Activated naive CD4-positive, alpha-beta T cell treated with anti-CD3 and anti-CD28 coated beads, Interleukin-2, amount 10 ng/mL, durations not matched to agents 7 days and 5 days (primary cell): ENCODE data around the gene EMC10.
A peak's percentile ranks its signal among the peaks of the same experiment; 100 is the strongest.
"Not testable (repeated sequence)": the region's sequence is repeated elsewhere in the genome, so short reads cannot be mapped to it uniquely, and the experiment has no call there.

Experiments
- CTCF ChIA-PET: fragments of 350-600 bp; sonication (Branson Sonifier 250); formaldehyde crosslinking; loops from one replicate; lab custom pipeline; 2021; ENCODE audit warnings: antibody characterized with exemption; lab: Charles Lee
- DNase-seq: peaks from one replicate; pipeline ENCODE4 v3.0.0-alpha.2; 2020
- H3K27ac Mint-ChIP-seq: one replicate; pipeline ENCODE4 v1.8.0; 2021; ENCODE audit warnings: mild to moderate bottlenecking, moderate library complexity, mixed read lengths
- H3K27me3 Mint-ChIP-seq: one replicate; pipeline ENCODE4 v1.8.0; 2021; ENCODE audit warnings: mild to moderate bottlenecking, mixed read lengths
- H3K36me3 Mint-ChIP-seq: one replicate; pipeline ENCODE4 v1.8.0; 2021; ENCODE audit warnings: mixed read lengths
- H3K4me1 Mint-ChIP-seq: one replicate; pipeline ENCODE4 v1.8.0; 2021; ENCODE audit warnings: mixed read lengths
- H3K4me3 Mint-ChIP-seq: one replicate; pipeline ENCODE4 v1.8.0; 2021; ENCODE audit warnings: mild to moderate bottlenecking, moderate library complexity, mixed read lengths
- H3K9me3 Mint-ChIP-seq: one replicate; pipeline ENCODE4 v1.8.0; 2021; ENCODE audit warnings: mixed read lengths

Gene EMC10

DNA sequence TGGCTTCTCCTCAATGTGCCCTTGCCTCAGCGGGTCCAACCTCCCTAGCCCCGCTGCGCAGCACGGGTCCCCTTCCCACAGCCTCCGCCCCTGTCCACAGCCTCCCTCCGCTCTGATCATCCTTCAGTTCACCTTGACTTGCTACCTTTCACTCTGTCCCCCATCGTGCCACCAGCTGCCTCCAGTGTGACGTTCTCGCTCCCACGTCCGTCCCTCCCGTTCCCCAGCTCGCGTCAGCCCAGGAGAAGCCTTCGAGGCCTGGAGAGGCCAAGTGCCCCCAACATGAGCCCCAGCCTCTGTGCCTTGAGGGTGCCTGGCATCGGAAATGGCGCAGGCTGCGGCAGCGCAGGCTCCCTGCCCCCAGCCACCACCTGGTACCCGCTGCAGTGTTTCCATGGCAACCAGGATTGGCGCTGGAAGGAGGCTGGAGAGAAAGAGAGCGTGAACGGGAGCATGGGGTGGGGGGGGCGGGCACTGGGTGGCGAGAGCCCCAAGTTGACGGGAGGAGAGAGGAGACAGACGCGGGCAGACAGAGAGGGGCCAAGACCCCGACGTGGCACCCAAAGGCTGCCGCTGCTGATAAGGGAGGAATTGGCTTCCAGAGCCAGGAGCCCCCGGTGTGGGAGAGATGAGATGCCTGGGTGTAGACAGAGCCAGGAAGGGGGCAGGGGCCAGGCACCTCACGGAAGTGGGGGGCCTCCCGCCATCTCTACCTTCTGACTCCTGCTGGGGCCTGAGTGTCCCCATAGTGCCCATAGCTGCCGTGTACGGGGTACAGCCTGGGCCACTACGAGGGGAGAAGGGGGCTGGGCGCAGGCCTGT, 38.2 kb downstream of the EMC10 start:
- Mint-ChIP-seq H3K4me3 (peak overlapping the region; percentile 30), H3K9me3 (no peaks in the 10 kb centered on the region), H3K27ac (no peak overlapping the region)

DNA sequence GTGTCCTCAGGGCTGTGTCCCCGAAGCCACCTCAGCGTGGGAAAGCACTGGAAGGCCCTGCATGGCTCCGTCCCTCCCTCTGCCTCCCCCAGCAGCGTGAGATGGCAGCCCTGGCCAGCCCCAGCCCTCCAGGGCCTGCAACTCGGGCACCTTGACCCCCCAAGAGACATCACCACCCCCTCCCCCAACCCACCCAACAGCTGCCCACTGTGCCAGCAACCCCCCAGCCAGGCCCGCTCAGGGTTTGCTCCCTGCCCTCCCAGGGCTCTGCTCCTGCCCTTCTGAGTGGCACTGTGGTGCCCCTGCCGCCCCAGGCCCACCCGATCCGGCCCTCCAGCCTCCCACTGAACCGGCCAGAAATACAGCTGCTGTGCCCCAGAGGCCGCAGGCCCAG, 38.9 kb downstream of the EMC10 start:
- CTCF ChIA-PET, result no interaction called here
- Mint-ChIP-seq H3K27me3 (peaks cover 55% of the 10 kb centered on the region), H3K36me3 (peaks cover 2% of the 10 kb centered on the region), H3K9me3 (no peaks in the 10 kb centered on the region), H3K27ac (no peak overlapping the region), H3K4me3 (no peak overlapping the region), H3K4me1 (peaks cover 17% of the 10 kb centered on the region)
- no peak for DNase-seq

More for the DNA sequence above, 38.2 kb downstream of the EMC10 start:
- CTCF ChIA-PET, result no interaction called here
- peaks cover 55% of the 10 kb centered on the region for H3K27me3 Mint-ChIP-seq
- peaks cover 2% of the 10 kb centered on the region for H3K36me3 Mint-ChIP-seq
- H3K4me1 Mint-ChIP-seq, result peaks cover 17% of the 10 kb centered on the region
- DNase-seq, result no peak

DNA sequence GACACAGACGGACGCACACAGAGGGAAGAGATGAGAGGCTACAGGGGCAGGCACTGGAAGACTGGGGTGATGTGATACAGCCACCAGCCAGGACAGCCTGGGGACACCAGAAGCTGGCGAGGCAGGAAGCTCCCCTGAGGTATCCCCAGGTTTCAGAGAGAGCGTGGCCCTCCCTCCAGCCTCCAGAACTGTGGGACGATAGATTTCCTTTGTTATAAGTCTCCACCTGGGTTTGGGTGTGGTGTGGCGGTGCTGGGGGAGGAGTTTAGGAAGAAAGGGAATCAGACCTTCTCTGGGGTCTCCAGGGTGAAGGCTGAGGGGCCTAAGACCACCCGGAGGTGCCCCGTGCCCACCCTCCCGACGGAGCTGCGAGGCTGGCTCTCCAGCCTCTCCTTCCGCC, 40.1 kb downstream of the EMC10 start:
- Mint-ChIP-seq H3K9me3 (no peaks in the 10 kb centered on the region), H3K27ac (no peak overlapping the region), H3K4me3 (no peak overlapping the region), H3K36me3 (no peaks in the 10 kb centered on the region), H3K4me1 (peaks cover 8% of the 10 kb centered on the region), H3K27me3 (peaks cover 52% of the 10 kb centered on the region)
- no peak for DNase-seq
- CTCF ChIA-PET, result no interaction called here

DNA sequence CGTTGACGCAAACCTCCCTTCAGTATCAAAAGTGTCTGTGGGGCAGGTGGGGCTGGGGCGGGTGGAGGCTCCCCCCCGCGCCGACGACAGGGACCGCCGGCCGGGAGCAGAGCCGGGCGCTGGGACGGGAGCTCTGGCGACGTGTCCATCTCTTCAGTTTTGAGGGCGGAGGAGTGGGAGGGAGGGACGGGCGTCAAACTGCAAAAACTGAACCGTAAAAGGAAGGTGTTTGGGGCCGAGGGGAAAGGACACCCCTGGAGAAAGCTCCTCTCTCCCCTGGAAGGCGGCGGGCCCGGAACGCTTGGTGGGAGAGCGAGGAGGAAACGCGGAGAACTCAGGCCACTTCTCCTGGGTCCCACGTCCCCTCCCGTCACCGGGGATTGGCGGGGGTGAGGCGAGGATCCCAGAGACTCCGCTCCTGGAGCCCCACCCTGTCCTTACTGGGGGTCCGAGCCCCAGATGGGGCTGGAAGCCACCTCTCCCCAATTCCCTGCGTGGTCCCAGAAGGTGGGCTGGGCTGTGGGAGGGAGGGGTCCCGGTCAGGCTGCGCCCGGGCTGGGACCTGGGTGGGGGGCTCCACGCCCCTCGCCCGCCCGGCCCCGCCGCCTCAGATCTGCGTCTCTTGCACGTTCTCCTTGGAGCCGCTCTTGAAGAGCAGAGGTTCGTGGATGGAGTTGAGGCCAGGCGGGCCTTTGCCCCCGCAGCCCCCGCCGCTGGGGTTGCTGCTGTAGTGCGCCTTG, 40.8 kb downstream of the EMC10 start:
- peaks cover 4% of the 10 kb centered on the region for H3K4me1 Mint-ChIP-seq
- no peaks in the 10 kb centered on the region for H3K36me3 Mint-ChIP-seq
- peaks cover 50% of the 10 kb centered on the region for H3K27me3 Mint-ChIP-seq
- H3K9me3 Mint-ChIP-seq, result no peaks in the 10 kb centered on the region
- no peak overlapping the region for H3K4me3 Mint-ChIP-seq
- DNase-seq, result no peak
- H3K27ac Mint-ChIP-seq, result no peak overlapping the region
- CTCF ChIA-PET, result no interaction called here

DNA sequence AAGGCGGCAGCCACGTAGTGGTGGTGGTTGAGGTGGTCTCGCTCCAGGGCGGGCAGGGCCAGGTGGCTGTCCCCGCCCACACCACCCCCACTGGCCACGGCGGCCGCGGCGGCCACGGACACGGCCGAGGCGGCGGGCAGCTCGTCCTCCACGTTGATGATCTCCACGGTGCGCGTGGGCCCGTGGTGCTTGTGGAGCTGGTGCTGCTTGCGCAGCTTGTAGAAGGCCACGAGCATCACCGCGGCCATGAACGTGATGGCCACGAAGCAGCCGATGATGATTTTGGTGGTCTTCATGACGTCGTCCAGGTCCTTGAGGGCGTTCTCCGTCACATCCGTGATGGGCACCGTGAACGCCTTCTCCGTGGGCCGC, 41.4 kb downstream of the EMC10 start:
- H3K4me1 Mint-ChIP-seq, result peaks cover 4% of the 10 kb centered on the region
- no peak for DNase-seq
- CTCF ChIA-PET, result no interaction called here
- H3K9me3 Mint-ChIP-seq, result no peaks in the 10 kb centered on the region
- H3K27me3 Mint-ChIP-seq, result peaks cover 47% of the 10 kb centered on the region
- H3K27ac Mint-ChIP-seq, result no peak overlapping the region
- no peak overlapping the region for H3K4me3 Mint-ChIP-seq
- H3K36me3 Mint-ChIP-seq, result no peaks in the 10 kb centered on the region

DNA sequence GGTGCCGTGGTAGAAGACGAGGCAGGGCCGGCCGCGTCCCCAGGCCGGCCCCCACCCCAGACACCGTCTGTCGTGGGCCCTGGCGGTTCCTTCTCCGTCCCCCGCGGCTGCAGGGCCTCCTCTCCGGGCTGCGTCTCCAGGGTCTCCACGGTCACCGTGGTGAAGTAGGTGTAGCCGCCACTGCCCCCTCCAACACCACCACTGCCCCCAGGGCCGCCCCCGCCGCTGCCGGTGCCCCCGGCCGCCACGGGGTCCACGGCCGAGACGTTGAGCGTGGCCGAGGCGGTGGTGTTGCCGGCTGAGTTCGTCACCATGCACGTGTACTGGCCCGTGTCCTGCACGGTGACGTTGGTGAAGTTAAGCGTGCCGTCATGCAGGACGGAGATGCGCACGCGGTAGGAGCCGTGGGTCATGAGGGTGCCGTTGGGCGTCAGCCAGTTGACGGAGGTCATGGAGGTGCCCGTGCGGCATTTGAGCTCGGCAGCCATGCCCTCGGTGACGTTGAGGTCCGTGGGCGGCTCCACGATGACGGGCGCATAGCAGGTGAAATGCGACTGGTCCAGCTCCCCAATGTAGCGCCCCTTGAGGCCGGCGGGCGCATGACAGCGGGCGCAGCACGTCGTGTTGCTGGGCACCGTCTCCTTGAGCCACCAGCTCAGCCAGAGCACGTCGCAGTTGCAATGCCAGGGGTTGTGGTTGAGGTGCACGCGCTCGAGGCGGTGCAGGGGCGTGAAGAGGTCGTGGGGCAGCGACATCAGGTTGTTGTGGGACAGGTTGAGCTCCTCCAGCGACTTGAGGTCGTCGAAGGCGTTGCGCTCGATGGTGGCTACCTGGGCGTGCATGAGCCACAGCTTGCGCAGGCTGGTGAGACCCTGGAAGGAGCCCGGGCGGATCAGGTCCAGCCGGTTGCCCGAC, 42.0 kb downstream of the EMC10 start:
- Mint-ChIP-seq H3K27ac (no peak overlapping the region), H3K4me1 (peaks cover 4% of the 10 kb centered on the region)
- CTCF ChIA-PET, result interaction anchor here (1.0 to 1.3 kb wide), 2 partner anchors 35 to 38 kb away, joined by 3 to 4 read pairs; no protein-coding TSS in a partner anchor

DNA sequence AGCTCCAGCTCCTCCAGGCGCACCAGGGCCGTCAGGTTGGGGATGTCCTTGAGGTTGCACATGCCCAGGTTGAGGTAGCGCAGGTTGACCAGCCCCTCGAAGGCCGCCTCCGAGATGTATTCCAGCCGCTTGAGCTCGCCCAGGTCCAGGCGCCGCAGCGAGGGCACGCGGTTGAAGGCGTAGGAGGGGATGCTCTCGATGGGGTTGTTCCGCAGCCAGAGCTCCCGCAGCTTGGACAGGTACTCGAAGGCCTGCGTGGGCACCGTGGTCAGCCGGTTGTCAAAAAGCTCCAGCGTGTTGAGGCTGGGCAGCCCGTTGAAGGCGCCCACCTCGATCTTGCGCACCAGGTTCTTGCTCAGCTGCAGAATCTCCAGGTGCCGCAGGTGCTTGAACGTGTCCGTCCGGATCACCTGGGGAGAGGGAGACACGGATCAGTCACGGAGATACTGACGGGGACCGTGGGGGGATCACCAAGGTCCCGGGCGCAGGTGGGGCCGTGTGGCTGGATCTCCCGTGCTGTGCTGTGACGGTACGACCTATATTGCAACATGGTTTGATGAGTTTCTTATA, 42.8 kb downstream of the EMC10 start:
- peaks cover 33% of the 10 kb centered on the region for H3K27me3 Mint-ChIP-seq
- no peaks in the 10 kb centered on the region for H3K36me3 Mint-ChIP-seq
- H3K27ac Mint-ChIP-seq, result no peak overlapping the region
- CTCF ChIA-PET, result interaction anchor here (1.0 to 1.3 kb wide), 2 partner anchors 36 to 37 kb away, joined by 3 to 4 read pairs; no protein-coding TSS in a partner anchor
- no peak overlapping the region for H3K4me3 Mint-ChIP-seq
- H3K4me1 Mint-ChIP-seq, result peaks cover 4% of the 10 kb centered on the region
- H3K9me3 Mint-ChIP-seq, result no peaks in the 10 kb centered on the region
- no peak for DNase-seq

More for the DNA sequence above, 42.0 kb downstream of the EMC10 start:
- H3K36me3 Mint-ChIP-seq, result no peaks in the 10 kb centered on the region
- H3K9me3 Mint-ChIP-seq, result no peaks in the 10 kb centered on the region
- no peak for DNase-seq
- H3K27me3 Mint-ChIP-seq, result peaks cover 40% of the 10 kb centered on the region
- H3K4me3 Mint-ChIP-seq, result no peak overlapping the region

DNA sequence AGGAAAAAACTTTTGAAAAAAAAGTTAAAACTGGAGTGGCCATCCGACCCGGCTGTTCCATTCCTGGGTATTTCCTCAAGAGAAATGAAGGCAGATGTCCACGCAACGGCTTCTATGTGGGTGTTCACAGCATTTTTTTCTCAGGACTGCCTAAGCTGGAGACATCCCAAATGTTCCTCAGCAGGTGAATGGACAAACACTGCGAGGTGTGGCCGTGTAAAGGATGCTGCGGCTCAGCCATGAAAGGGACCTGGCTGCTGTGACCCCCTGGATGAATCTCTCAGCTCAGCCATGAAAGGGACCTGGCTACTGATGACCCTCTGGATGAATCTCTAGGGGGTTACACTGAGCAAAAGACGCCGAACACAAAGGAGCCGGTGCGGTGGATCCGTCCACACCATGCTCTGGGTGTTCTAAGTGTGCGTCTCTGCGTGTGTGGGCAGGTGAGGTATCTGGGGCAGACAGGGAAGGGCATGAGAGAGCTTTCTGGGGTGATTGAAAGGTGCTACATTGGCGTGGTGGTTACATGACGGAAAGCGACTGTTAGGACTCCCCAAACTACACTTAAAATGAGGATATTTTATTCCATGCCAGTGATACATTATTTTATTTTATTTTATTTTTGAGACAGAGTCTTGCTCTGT, 44.6 kb downstream of the EMC10 start:
- Mint-ChIP-seq H3K9me3 (no peaks in the 10 kb centered on the region), H3K36me3 (no peaks in the 10 kb centered on the region), H3K4me3 (no peak overlapping the region), H3K4me1 (no peaks in the 10 kb centered on the region), H3K27ac (no peak overlapping the region), H3K27me3 (peaks cover 14% of the 10 kb centered on the region)
- CTCF ChIA-PET, result no interaction called here
- no peak for DNase-seq

DNA sequence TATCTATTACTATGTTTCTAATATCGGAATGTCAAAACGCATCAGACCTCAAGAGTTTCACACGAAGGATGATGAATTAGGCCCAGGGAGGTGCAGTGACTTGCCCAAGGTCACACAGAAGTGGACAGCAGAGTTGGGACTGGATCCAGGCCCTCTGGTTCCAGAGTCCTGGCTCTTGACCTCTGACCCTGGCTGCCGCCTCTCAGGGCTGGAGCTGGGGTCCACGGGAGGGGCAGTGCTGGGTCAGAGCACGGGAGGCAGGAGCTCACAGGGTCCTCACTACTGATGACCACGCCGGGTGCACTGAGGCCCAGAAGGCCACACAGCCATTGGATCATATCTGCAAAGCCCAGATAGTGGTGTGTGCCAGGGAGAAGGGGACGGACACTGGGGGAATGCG, 46.6 kb downstream of the EMC10 start:
- Mint-ChIP-seq H3K27ac (no peak overlapping the region), H3K27me3 (peaks cover 7% of the 10 kb centered on the region), H3K9me3 (no peaks in the 10 kb centered on the region), H3K4me3 (no peak overlapping the region), H3K4me1 (no peaks in the 10 kb centered on the region), H3K36me3 (no peaks in the 10 kb centered on the region)
- CTCF ChIA-PET, result interaction anchor here (3.4 kb wide), 1 partner anchor 15 kb away, joined by 10 read pairs; no protein-coding TSS in a partner anchor
- no peak for DNase-seq

DNA sequence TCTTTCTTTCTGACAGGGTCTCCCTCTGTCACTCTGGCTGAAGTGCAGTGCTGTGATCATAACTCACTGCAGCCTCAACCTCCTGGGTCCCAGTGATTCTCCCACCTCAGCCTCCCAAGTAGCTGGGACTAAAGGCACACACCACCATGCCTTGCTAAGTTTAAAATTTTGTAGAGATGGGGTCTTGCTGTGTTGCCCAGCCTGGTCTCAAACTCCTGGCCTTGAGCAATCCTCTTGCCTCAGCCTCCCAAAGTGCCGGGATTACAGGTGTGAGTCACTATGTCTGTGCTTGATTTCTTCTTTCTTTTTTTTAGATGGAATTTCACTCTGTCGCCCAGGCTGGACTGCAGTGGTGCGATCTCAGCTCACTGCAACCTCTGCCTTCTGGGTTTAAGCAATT, 51.7 kb downstream of the EMC10 start:
- not testable (repeated sequence) for H3K36me3 Mint-ChIP-seq, H3K4me3 Mint-ChIP-seq, H3K27ac Mint-ChIP-seq, H3K4me1 Mint-ChIP-seq, DNase-seq, H3K9me3 Mint-ChIP-seq
- H3K27me3 Mint-ChIP-seq, result peaks cover 20% of the 10 kb centered on the region
- CTCF ChIA-PET, result interaction anchor here (1.9 kb wide), 1 partner anchor 10 kb away, joined by 10 read pairs; no protein-coding TSS in a partner anchor

DNA sequence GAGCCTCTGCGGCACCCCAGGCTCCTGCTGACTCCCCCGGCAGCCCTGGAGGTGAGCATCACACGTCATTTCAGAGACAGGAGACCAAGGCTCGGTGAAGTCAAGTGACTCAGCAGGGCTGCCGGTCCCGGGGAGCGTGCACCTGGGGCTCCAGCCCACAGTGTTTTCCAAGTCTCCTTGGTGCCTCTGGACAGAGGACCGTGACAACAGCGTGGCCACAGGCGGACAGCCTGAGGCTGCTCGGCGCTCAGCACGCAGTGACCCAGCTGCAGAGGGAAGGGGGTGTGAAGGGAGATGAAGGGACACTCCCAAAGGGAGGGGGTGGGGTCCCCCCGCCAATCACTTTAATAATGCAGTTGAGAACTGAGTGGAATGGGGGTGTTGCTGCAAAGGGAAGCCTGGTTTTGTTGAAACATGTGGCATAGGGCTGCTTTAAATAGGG, 54.9 kb downstream of the EMC10 start:
- no peak for DNase-seq
- Mint-ChIP-seq H3K9me3 (peaks cover 4% of the 10 kb centered on the region), H3K27ac (no peak overlapping the region), H3K4me1 (no peaks in the 10 kb centered on the region), H3K27me3 (peaks cover 33% of the 10 kb centered on the region), H3K36me3 (no peaks in the 10 kb centered on the region), H3K4me3 (no peak overlapping the region)
- CTCF ChIA-PET, result no interaction called here

DNA sequence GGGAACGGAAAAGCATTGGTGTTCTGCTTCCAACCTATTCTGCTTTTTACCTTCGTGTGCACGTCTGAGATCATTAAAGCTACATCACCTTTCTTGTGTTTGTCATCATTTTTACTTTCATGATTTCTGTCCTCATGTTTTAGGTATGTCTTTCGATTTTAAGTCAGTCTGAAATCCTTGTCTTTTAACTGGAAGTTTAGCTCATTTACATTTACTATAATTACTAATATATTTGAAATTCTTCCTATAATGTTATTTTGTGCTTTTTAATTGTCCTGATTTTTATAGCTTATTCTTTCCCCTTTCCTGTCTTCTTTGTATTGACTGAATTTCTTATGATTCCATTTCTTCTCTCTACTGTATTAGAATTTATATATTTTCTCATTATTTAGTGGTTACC, 56.6 kb downstream of the EMC10 start:
- DNase-seq, result no peak
- H3K9me3 Mint-ChIP-seq, result peaks cover 4% of the 10 kb centered on the region
- peaks cover 2% of the 10 kb centered on the region for H3K4me1 Mint-ChIP-seq
- no peak overlapping the region for H3K4me3 Mint-ChIP-seq
- CTCF ChIA-PET, result no interaction called here
- H3K27me3 Mint-ChIP-seq, result peaks cover 47% of the 10 kb centered on the region
- H3K36me3 Mint-ChIP-seq, result no peaks in the 10 kb centered on the region
- H3K27ac Mint-ChIP-seq, result no peak overlapping the region

DNA sequence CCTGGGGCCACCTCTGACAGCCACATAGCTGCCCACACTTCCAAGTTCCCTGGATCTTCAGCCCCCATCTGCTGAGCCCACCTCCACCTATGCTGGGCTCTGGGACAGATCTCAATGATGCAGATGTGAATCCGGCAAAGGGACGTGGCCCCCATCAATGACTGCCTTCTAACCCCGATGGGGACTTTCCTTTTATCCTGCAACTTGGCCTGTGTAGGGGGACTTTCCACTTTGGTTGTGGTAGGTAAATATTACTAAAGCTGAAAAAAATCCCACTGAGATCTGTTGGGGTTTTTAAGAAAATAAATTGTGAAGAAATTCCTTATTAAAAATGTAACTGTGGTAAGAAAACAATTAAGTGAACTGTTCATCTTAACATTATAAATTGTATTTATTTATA, 58.2 kb downstream of the EMC10 start:
- DNase-seq, result no peak
- Mint-ChIP-seq H3K4me1 (peaks cover 2% of the 10 kb centered on the region), H3K9me3 (peaks cover 4% of the 10 kb centered on the region), H3K4me3 (no peak overlapping the region), H3K27me3 (peaks cover 43% of the 10 kb centered on the region), H3K27ac (no peak overlapping the region), H3K36me3 (no peaks in the 10 kb centered on the region)
- CTCF ChIA-PET, result no interaction called here
